GM13976 (cell line): Measurements from ENCODE around the gene KIRREL3.

Experiments
- DNase-seq: peaks from one replicate; pipeline ENCODE4 v3.0.0; 2012; ENCODE audit warnings: low spot score
- CTCF ChIP-seq: IDR thresholded peaks from 2 replicates; pipeline ENCODE4 v1.5.1; 2012; ENCODE audit warnings: borderline replicate concordance, mild to moderate bottlenecking; ENCODE audit not compliant: insufficient read depth; ENCODE audit errors: extremely low read depth, missing control alignments, control extremely low read depth
- in situ Hi-C: fragments of 300-500 bp; cut with MboI; formaldehyde crosslinking; loops from one replicate; pipeline ENCODE4 v1.12.0; 2022; ENCODE audit warnings: low sequenced_read_pairs, mixed read lengths, inconsistent platforms; ENCODE audit not compliant: unreplicated experiment

KIRREL3 gene

GRCh38 chr11:126844789-126845188, 155.8 kb downstream of the KIRREL3 start:
- in situ Hi-C loops = no loop called here
- no peak for DNase-seq
- no peak for TF ChIP-seq CTCF

GRCh38 chr11:126843096-126843495, 157.5 kb downstream of the KIRREL3 start:
- no peak for TF ChIP-seq CTCF
- DNase-seq = no peak
- in situ Hi-C loops = no loop called here

- TF ChIP-seq CTCF = no peak
- DNase-seq = no peak
- in situ Hi-C loops = no loop called here
Measured at GRCh38 chr11:126841999-126842398, 158.6 kb downstream of the KIRREL3 start.

- DNase-seq = no peak
Measured at GRCh38 chr11:126840975-126841374, 159.6 kb downstream of the KIRREL3 start.

GRCh38 chr11:126840201-126840886, 160.2 kb downstream of the KIRREL3 start:
- in situ Hi-C loops = no loop called here
- DNase-seq = no peak
- no peak for TF ChIP-seq CTCF

More at GRCh38 chr11:126840975-126841374, 159.6 kb downstream of the KIRREL3 start:
- no peak for TF ChIP-seq CTCF
- in situ Hi-C loops = no loop called here

GRCh38 chr11:126839496-126839895, 161.1 kb downstream of the KIRREL3 start:
- no peak for TF ChIP-seq CTCF
- no peak for DNase-seq
- in situ Hi-C loops = no loop called here

- no peak for DNase-seq
- in situ Hi-C loops = no loop called here
- no peak for TF ChIP-seq CTCF
Measured at GRCh38 chr11:126838779-126839178, 161.8 kb downstream of the KIRREL3 start.
